WTC11 (cell line): ENCODE data around the gene TAF3. TPM values are rescaled to one million over a fixed set of nuclear protein-coding genes. Genes with fewer than 3 reads are reported as not detected.

ENCODE experiments used
- ATAC-seq: fragments of 200-7000 bp; cut with Tn5 transposase; 2 replicates; pipeline ENCODE4 v1.10.0; 2021; ENCODE audit warnings: mild to moderate bottlenecking, moderate library complexity
- CTCF ChIA-PET: fragments of 300-600 bp; sonication (Branson Sonifier 250); formaldehyde crosslinking; loops from one replicate; lab custom pipeline; 2021; ENCODE audit warnings: antibody characterized with exemption; lab: Charles Lee
- POLR2A ChIA-PET: fragments of 350-600 bp; sonication (Branson Sonifier 250); formaldehyde crosslinking; loops from one replicate; lab custom pipeline; 2021; ENCODE audit warnings: antibody characterized with exemption; lab: Charles Lee
- DNase-seq: peaks from one replicate; pipeline ENCODE4 v3.0.0; 2021; ENCODE audit warnings: low spot score
- H3K27ac Mint-ChIP-seq: 2 replicates; pipeline ENCODE4 v1.8.0; 2021; ENCODE audit warnings: mixed read lengths
- H3K27me3 Mint-ChIP-seq: 2 replicates; pipeline ENCODE4 v1.8.0; 2021; ENCODE audit warnings: low read depth, mild to moderate bottlenecking, moderate library complexity, mixed read lengths
- H3K36me3 Mint-ChIP-seq: 2 replicates; pipeline ENCODE4 v1.8.0; 2021; ENCODE audit warnings: mixed read lengths
- H3K4me1 Mint-ChIP-seq: 2 replicates; pipeline ENCODE4 v1.8.0; 2022; ENCODE audit warnings: mixed read lengths
- H3K4me3 Mint-ChIP-seq: 2 replicates; pipeline ENCODE4 v1.8.0; 2021; ENCODE audit warnings: mild to moderate bottlenecking, moderate library complexity, mixed read lengths
- H3K9me3 Mint-ChIP-seq: 2 replicates; pipeline ENCODE4 v1.8.0; 2021; ENCODE audit warnings: mixed read lengths
- ARID4B ChIP-seq: sonication (generic); formaldehyde crosslinking; IDR thresholded peaks from 2 replicates; pipeline ENCODE4 v1.8.0; 2023; ENCODE audit warnings: missing genetic modification reagents, mild to moderate bottlenecking, borderline replicate concordance
- ATF6 ChIP-seq: sonication (generic); formaldehyde crosslinking; IDR thresholded peaks from 2 replicates; pipeline ENCODE4 v1.8.1; 2023; ENCODE audit warnings: mild to moderate bottlenecking, missing genetic modification reagents
- CBFB ChIP-seq: sonication (generic); formaldehyde crosslinking; IDR thresholded peaks from 2 replicates; pipeline ENCODE4 v1.8.1; 2022; ENCODE audit warnings: mild to moderate bottlenecking, low read depth, missing genetic modification reagents
- CREB1 ChIP-seq: sonication (generic); formaldehyde crosslinking; IDR thresholded peaks from 2 replicates; pipeline ENCODE4 v1.8.0; 2023; ENCODE audit warnings: mild to moderate bottlenecking, missing genetic modification reagents
- ESRRA ChIP-seq: sonication (generic); formaldehyde crosslinking; IDR thresholded peaks from 2 replicates; pipeline ENCODE4 v1.8.1; 2022; ENCODE audit warnings: mild to moderate bottlenecking, missing genetic modification reagents, borderline replicate concordance
- GABPB1 ChIP-seq: sonication (generic); formaldehyde crosslinking; IDR thresholded peaks from 2 replicates; pipeline ENCODE4 v1.8.1; 2023; ENCODE audit warnings: mild to moderate bottlenecking, missing genetic modification reagents
- GTF2I ChIP-seq: fragments of 250-450 bp; sonication (Bioruptor Pico); conservative IDR thresholded peaks from 2 replicates; pipeline ENCODE4 v1.4.0; 2021; ENCODE audit warnings: mild to moderate bottlenecking
- JAZF1 ChIP-seq: fragments of 250-450 bp; sonication (Bioruptor Pico); IDR thresholded peaks from 2 replicates; pipeline ENCODE4 v1.9.0; 2021; ENCODE audit warnings: moderate library complexity, mild to moderate bottlenecking, inconsistent platforms
- JUN ChIP-seq: sonication (generic); formaldehyde crosslinking; IDR thresholded peaks from 2 replicates; pipeline ENCODE4 v1.8.0; 2023; ENCODE audit warnings: mild to moderate bottlenecking, missing genetic modification reagents
- MAX ChIP-seq: sonication (generic); formaldehyde crosslinking; IDR thresholded peaks from 2 replicates; pipeline ENCODE4 v1.8.0; 2022; ENCODE audit warnings: mild to moderate bottlenecking, missing genetic modification reagents
- PRRX2 ChIP-seq: fragments of 250-450 bp; sonication (Bioruptor Pico); IDR thresholded peaks from 2 replicates; pipeline ENCODE4 v1.8.0; 2021; ENCODE audit warnings: mild to moderate bottlenecking
- TCF7 ChIP-seq: sonication (generic); formaldehyde crosslinking; IDR thresholded peaks from 2 replicates; pipeline ENCODE4 v1.8.0; 2022; ENCODE audit warnings: mild to moderate bottlenecking, low read depth, missing genetic modification reagents, moderate library complexity
- ZNF281 ChIP-seq: sonication (generic); formaldehyde crosslinking; IDR thresholded peaks from 2 replicates; pipeline ENCODE4 v1.8.0; 2023; ENCODE audit warnings: mild to moderate bottlenecking, missing genetic modification reagents
- total RNA-seq: library from RNA; stranded (reverse); gene quantifications from 3 replicates; pipeline ENCODE4 v1.2.3, GENCODE V29; 2021
- TF ChIP-seq, protein P1 (sequence below): sonication (generic); formaldehyde crosslinking; conservative IDR thresholded peaks from 2 replicates; pipeline ENCODE4 v1.8.1; 2022; ENCODE audit warnings: mild to moderate bottlenecking, missing genetic modification reagents
- TF ChIP-seq, protein P2 (sequence below): sonication (generic); formaldehyde crosslinking; conservative IDR thresholded peaks from 2 replicates; pipeline ENCODE4 v1.8.1; 2023; ENCODE audit warnings: mild to moderate bottlenecking, low read depth, missing genetic modification reagents, moderate library complexity
- TF ChIP-seq, protein P3 (sequence below): sonication (generic); formaldehyde crosslinking; IDR thresholded peaks from 2 replicates; pipeline ENCODE4 v1.8.1; 2023; ENCODE audit warnings: mild to moderate bottlenecking, missing genetic modification reagents, moderate library complexity
- TF ChIP-seq, protein P4 (sequence below): fragments of 250-450 bp; sonication (Bioruptor Pico); IDR thresholded peaks from 2 replicates; pipeline ENCODE4 v1.9.0; 2021; ENCODE audit warnings: mild to moderate bottlenecking

TAF3 gene
- total RNA-seq, 1 experiment from 2014 or later = 8.9 TPM

DNA sequence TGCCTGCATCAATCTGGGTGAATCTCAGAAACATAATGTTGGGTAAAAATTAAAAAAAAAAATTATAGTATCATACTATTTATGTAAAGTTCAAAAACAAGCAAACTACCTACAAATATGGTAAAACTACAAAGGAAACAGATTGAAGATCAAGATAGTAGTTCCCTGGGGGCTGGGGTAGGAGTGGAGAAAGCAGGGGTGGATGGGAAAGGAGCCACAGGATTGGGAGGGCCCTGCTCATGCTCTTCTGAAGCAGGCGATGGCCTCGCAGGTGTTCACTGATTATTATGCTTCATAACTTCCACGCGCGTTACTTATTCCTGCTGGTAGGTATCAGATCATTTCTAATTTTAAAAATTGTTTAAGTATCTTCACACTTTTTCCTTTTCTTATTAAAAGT, 140.1 kb downstream of the TAF3 start (continued):
- no peak for TF ChIP-seq ARID4B (CRISPR knock-in tag)

- CTCF ChIA-PET = no interaction called here
- DNase-seq (no peak), ATAC-seq (no peak)
- H3K27me3 Mint-ChIP-seq = no peaks in the 10 kb centered on the region
- no peaks in the 10 kb centered on the region for H3K4me1 Mint-ChIP-seq
- H3K27ac Mint-ChIP-seq = no peak overlapping the region
- TF ChIP-seq, protein P1, sequence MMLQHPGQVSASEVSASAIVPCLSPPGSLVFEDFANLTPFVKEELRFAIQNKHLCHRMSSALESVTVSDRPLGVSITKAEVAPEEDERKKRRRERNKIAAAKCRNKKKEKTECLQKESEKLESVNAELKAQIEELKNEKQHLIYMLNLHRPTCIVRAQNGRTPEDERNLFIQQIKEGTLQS (CRISPR knock-in tag) = no peak
- TF ChIP-seq ZNF281 (CRISPR knock-in tag) = no peak
- TF ChIP-seq ESRRA (CRISPR knock-in tag) = no peak
- TF ChIP-seq, protein P2, sequence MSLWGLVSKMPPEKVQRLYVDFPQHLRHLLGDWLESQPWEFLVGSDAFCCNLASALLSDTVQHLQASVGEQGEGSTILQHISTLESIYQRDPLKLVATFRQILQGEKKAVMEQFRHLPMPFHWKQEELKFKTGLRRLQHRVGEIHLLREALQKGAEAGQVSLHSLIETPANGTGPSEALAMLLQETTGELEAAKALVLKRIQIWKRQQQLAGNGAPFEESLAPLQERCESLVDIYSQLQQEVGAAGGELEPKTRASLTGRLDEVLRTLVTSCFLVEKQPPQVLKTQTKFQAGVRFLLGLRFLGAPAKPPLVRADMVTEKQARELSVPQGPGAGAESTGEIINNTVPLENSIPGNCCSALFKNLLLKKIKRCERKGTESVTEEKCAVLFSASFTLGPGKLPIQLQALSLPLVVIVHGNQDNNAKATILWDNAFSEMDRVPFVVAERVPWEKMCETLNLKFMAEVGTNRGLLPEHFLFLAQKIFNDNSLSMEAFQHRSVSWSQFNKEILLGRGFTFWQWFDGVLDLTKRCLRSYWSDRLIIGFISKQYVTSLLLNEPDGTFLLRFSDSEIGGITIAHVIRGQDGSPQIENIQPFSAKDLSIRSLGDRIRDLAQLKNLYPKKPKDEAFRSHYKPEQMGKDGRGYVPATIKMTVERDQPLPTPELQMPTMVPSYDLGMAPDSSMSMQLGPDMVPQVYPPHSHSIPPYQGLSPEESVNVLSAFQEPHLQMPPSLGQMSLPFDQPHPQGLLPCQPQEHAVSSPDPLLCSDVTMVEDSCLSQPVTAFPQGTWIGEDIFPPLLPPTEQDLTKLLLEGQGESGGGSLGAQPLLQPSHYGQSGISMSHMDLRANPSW (CRISPR knock-in tag) = no peak
- TF ChIP-seq, all 79 proteins: peak for 0
- no peaks in the 10 kb centered on the region for H3K9me3 Mint-ChIP-seq
- H3K36me3 Mint-ChIP-seq = peaks cover 9% of the 10 kb centered on the region
- POLR2A ChIA-PET = no interaction called here
- no peak overlapping the region for H3K4me3 Mint-ChIP-seq
Measured at GRCh38 chr10:7960108-7960507, 141.8 kb downstream of the TAF3 start.

DNA sequence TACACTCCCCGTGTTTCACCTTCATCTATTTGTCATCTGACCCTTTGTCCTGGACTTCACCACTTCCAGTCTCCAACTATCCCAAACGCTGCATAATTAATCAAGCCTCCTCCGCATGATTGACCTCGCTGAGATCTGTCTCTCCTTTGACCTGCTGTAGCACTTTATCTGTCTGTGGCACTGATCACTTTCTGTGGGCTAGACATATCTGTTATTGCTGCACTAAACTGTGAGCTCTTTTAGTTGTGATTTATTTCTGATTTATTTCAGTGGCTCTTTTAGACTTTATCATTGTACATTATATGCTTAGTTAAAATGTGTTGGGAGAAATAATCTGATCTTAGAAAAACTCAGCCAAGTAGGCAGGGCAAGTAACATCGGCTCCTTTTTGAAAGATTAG, 144.3 kb downstream of the TAF3 start:
- no peak for DNase-seq
- no peaks in the 10 kb centered on the region for H3K4me1 Mint-ChIP-seq
- POLR2A ChIA-PET = no interaction called here
- TF ChIP-seq GABPB1 (CRISPR knock-in tag) (no peak), PRRX2 (CRISPR knock-in tag) (no peak), TCF7 (no peak), ATF6 (no peak), CBFB (no peak), JAZF1 (CRISPR knock-in tag) (no peak), JUN (CRISPR knock-in tag) (no peak), GTF2I (CRISPR knock-in tag) (no peak), CREB1 (no peak), MAX (CRISPR knock-in tag) (no peak)
- TF ChIP-seq, protein P3, sequence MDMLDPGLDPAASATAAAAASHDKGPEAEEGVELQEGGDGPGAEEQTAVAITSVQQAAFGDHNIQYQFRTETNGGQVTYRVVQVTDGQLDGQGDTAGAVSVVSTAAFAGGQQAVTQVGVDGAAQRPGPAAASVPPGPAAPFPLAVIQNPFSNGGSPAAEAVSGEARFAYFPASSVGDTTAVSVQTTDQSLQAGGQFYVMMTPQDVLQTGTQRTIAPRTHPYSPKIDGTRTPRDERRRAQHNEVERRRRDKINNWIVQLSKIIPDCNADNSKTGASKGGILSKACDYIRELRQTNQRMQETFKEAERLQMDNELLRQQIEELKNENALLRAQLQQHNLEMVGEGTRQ (CRISPR knock-in tag) = no peak
- TF ChIP-seq, protein P4, sequence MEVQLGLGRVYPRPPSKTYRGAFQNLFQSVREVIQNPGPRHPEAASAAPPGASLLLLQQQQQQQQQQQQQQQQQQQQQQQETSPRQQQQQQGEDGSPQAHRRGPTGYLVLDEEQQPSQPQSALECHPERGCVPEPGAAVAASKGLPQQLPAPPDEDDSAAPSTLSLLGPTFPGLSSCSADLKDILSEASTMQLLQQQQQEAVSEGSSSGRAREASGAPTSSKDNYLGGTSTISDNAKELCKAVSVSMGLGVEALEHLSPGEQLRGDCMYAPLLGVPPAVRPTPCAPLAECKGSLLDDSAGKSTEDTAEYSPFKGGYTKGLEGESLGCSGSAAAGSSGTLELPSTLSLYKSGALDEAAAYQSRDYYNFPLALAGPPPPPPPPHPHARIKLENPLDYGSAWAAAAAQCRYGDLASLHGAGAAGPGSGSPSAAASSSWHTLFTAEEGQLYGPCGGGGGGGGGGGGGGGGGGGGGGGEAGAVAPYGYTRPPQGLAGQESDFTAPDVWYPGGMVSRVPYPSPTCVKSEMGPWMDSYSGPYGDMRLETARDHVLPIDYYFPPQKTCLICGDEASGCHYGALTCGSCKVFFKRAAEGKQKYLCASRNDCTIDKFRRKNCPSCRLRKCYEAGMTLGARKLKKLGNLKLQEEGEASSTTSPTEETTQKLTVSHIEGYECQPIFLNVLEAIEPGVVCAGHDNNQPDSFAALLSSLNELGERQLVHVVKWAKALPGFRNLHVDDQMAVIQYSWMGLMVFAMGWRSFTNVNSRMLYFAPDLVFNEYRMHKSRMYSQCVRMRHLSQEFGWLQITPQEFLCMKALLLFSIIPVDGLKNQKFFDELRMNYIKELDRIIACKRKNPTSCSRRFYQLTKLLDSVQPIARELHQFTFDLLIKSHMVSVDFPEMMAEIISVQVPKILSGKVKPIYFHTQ (CRISPR knock-in tag) = no peak

More for the DNA sequence above, 144.3 kb downstream of the TAF3 start:
- no peak overlapping the region for H3K4me3 Mint-ChIP-seq
- no peak overlapping the region for H3K27ac Mint-ChIP-seq
- H3K36me3 Mint-ChIP-seq = peaks cover 9% of the 10 kb centered on the region
- no peaks in the 10 kb centered on the region for H3K27me3 Mint-ChIP-seq
- CTCF ChIA-PET = no interaction called here
- H3K9me3 Mint-ChIP-seq = no peaks in the 10 kb centered on the region
- ATAC-seq = no peak
